Fibroblast of peridontal ligament (primary cell): ENCODE results near the gene SHISA7.

Source experiments
- DNase-seq: peaks from one replicate; pipeline ENCODE4 v3.0.0-alpha.2; 2010; ENCODE audit errors: extremely low read depth

The SHISA7 gene

DNA sequence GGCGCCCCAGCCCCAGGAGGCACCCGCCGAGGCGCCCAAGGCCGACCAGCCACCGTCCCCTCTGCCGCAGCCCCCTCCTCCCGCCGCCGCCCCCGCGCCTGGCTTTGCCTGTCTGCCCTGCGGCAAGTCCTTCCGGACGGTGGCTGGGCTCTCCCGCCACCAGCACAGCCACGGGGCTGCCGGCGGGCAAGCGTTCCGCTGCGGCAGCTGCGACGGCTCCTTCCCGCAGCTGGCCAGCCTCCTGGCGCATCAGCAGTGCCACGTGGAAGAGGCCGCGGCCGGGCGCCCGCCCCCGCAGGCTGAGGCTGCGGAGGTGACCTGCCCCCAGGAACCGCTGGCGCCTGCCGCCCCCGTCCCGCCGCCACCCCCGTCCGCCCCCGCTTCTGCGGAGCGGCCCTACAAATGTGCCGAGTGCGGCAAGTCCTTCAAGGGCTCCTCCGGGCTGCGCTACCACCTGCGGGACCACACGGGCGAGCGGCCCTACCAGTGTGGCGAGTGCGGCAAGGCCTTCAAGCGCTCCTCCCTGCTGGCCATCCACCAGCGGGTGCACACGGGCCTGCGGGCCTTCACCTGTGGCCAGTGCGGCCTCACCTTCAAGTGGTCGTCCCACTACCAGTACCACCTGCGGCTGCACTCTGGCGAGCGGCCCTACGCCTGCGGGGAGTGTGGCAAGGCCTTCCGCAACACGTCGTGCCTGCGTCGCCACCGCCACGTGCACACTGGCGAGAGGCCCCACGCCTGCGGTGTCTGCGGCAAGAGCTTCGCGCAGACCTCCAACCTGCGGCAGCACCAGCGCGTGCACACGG is 39.3 kb upstream of the SHISA7 start:
- no peak for DNase-seq

- no peak for DNase-seq
Measured at GRCh38 chr19:55481794-55482155, 38.7 kb upstream of the SHISA7 start.

DNA sequence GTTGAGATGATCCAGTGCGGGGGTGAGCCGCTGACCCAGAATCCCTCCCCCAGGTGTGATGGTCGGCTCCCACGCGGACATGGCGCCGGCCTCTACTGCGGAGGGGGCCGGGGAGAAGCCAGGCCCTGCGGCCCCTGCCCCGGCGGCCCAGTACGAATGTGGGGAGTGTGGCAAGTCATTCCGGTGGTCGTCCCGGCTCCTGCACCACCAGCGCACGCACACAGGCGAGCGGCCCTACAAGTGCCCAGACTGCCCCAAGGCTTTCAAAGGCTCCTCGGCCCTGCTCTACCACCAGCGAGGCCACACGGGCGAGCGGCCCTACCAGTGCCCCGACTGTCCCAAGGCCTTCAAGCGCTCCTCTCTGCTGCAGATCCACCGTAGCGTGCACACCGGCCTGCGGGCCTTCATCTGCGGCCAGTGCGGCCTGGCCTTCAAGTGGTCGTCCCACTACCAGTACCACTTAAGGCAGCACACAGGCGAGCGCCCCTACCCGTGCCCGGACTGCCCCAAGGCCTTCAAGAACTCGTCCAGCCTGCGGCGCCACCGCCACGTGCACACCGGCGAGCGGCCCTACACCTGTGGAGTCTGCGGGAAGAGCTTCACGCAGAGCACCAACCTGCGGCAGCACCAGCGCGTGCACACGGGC is 38.2 kb upstream of the SHISA7 start:
- no peak for DNase-seq

GRCh38 chr19:55479451-55480230 is 36.5 kb upstream of the SHISA7 start:
- no peak for DNase-seq

GRCh38 chr19:55479045-55479444 is 35.9 kb upstream of the SHISA7 start:
- no peak for DNase-seq

DNA sequence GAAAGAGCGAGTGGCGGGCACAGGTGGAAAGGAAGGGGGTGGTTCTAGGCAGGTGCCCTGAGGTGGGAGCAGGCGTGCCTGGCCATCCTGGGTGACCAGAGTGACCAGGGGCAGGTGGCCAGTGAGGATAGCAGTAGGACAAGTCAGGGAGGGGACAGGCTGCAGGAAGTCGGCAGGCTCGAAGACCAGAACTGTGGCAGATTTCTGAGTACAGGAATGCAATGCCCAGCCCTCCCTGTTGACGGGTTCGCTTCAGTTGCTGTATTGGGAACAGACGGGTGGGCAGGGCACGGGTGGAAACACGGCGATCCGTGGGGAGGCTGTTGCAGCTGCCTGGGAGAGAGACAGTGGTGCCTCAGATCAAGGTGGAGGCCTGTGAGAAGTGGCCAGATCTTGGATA is 35.3 kb upstream of the SHISA7 start:
- DNase-seq: no peak

DNA sequence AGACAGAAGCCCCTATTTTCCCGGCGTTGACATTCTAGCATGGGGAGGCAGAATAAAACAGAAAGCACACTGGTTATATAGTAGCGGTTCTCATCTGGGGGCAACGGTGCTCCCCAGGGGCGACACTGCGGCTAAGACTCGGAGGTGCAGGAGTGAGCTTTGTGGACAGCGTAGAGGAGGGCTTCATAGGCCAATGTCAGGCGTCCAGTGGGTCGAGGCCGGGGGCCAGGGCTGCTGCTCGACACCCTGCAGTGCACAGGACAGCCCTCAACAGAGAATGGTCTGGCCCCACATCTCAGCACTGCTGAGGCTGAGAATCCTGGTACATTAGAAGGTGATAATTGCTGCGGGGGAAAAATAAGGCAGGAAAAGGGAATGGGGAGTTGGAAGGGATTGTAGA is 34.8 kb upstream of the SHISA7 start:
- DNase-seq: no peak

DNA sequence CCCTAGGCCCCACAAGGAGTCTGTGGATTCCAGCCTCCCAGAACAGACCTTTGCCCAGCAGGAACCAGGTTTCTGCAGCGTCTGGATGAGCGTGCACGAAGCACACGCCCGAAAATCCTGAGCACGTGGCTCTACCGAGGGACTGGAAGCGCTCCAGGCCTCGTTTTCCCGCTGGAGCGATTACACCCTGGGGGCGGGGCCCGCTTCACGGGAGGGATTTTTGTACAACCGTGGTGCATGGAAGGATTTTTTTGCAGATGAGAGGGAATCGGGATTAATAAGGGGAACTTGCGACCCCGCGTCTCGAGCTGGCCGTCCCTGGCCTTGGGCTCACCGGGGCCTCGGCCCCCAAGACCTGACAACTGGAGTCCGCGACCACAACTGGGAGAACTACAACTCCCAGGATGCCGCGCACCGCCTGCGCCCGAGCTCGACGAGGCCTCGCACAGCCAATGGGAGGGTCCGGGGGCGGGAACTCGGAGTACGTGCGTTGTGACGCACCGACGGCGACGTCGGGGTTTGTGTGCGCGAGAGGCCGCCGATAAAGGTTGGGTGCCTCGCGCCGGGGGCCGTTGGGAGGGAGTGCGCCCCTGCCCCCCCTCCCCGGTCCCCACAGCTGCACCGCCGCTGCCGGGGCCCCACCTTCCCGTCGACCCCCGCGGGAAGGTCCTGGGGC is 33.1 kb upstream of the SHISA7 start, which contains the start of gene ZNF628:
Gene ZNF628, plus strand, starts transcription at position 518 of the 676 bp plus-strand sequence. CDS start 3,294 bp downstream, outside the sequence.
- peak; percentile 96 for DNase-seq

DNA sequence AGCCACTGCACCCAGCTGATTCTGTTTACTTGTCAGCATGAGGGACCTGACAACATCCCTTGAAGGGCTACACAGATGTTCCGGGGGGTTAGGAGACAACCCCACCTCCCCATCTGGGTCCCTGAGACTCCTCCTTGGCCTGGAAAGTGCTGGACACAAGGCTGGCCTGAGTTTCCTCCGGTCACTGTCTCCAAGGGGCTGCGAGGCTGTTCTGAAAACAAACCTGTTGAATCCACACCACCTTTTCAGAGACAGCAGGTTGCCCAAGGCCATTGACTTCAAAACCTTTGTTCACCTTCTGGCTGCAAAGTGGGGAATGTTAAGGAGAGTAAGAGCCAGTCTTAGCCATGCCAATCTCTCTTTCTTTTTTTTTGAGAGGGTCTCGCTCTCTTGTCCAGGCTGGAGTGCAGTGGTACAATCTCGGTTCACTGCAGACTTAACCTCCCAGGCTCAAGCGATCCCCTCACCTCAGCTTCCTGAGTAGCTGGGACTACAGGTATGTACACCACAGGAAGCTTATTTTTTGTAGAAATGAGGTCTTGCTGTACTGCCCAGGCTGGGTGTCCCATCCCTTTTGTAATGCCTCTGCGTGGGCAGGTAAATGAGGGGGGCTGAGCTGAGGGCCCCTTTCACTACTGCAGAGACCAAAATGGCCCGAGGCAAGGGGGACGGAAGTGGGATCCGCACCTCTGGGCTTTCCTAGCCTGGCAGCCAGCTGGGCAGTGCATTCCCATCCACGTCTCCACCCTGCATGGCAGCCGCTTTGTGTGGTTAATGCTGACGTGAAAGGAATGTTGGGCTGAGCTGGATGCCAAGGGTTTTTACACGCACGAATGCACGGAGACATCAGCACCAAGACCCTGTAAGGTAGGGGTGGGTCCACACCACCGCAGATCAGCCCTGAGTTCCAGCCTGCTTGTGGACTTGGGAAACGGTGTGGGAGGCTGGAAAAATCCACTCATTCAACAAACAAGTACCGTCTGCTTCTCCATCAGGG is 31.5 kb upstream of the SHISA7 start:
- DNase-seq: peak; percentile 49

GRCh38 chr19:55473225-55474012 is 30.3 kb upstream of the SHISA7 start:
- no peak for DNase-seq

- peak; percentile 54 for DNase-seq
Measured at GRCh38 chr19:55472463-55472862, 29.4 kb upstream of the SHISA7 start.

GRCh38 chr19:55471266-55471665 is 28.2 kb upstream of the SHISA7 start:
- DNase-seq: no peak

- no peak for DNase-seq
Measured at GRCh38 chr19:55468054-55468393, 24.9 kb upstream of the SHISA7 start.

DNA sequence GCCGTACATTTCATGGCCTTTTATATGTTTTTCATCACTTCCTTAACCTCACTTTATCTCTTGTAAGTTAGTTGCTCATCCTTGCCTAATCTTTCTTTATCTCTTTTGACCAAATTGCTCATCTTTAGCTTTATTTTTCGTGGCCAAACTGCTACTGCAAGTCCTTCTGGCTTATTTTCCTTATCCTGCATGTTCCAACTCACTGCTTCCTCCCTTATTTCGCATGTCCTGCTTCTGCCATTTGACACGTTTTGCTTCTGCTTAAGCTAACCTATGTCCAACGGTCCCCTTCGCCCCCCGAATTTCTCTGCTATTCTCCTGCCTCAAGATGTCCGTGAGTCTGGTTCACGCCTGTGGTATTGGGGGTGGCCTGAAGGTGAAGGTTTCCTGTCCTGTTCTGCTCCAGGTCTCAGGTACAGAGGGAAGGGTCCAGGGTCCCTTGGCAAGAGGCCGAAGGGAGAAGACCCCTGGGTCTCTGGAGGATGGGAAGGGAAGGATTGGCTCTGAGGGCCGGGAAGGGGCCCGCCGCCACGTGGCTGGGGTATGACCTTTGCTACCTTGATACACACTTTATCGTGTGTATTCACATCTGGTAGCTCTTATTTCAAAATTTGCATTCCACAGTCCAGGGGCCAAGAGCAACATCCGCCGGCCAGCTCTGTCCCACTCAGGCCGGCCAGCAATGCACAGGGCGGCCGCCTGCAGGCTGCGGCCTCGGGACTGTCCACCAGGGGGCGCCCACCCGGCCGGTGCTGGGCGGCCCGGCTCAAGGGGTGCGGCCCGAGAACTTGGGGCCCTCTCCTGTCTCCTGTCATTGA is 24.3 kb upstream of the SHISA7 start:
- DNase-seq: peak; percentile 70

- no peak for DNase-seq
Measured at GRCh38 chr19:55466241-55466614, 23.1 kb upstream of the SHISA7 start.

- no peak for DNase-seq
Measured at GRCh38 chr19:55465460-55466240, 22.6 kb upstream of the SHISA7 start.

GRCh38 chr19:55464662-55465054 is 21.6 kb upstream of the SHISA7 start, which contains the start of gene C19orf85:
Gene C19orf85, minus strand, starts transcription at chr19:55464751. Its CDS starts 197 bp downstream, at chr19:55464554.
- no peak for DNase-seq

GRCh38 chr19:55464039-55464661 is 21.1 kb upstream of the SHISA7 start:
- no peak for DNase-seq
